Spleen (tissue), 7 donors: ENCODE measurements around the gene STRIT1.

ENCODE experiments used
- CTCF ChIP-seq, 11 experiments: fragments of 200-600 bp in 7 of 11; fragments of 450-650 bp in 4 of 11; sonication (generic) in 4 of 11; IDR thresholded peaks in 8 of 11; conservative IDR thresholded peaks in 3 of 11; 1 replicate in 7 of 11; 2 replicates in 4 of 11; pipeline versions ENCODE4 v1.4.0 to v1.8.0; 2016 to 2021; ENCODE audit warnings: antibody characterized with exemption in 11 of 11, inconsistent platforms in 4 of 11, mild to moderate bottlenecking in 1 of 11
- POLR2A ChIP-seq, 3 donors: fragments of 450-650 bp; IDR thresholded peaks; one replicate each; pipeline ENCODE4 v1.5.1; 2017; ENCODE audit warnings: antibody characterized with exemption in 3 of 3, mild to moderate bottlenecking in 1 of 3
- POLR2AphosphoS5 ChIP-seq, 3 donors: sonication (generic); formaldehyde crosslinking; IDR thresholded peaks; one replicate each; pipeline ENCODE4 v1.5.1; 2017; ENCODE audit warnings: antibody characterized with exemption in 3 of 3
- donor health status: DM: no; HTN: no; CAD: no; lungs with moderate emphysema.
- donor health status: DM: no; HTN: no; CAD: no.
- donor health status: DM: no; HTN: no; CAD: no.

DNA sequence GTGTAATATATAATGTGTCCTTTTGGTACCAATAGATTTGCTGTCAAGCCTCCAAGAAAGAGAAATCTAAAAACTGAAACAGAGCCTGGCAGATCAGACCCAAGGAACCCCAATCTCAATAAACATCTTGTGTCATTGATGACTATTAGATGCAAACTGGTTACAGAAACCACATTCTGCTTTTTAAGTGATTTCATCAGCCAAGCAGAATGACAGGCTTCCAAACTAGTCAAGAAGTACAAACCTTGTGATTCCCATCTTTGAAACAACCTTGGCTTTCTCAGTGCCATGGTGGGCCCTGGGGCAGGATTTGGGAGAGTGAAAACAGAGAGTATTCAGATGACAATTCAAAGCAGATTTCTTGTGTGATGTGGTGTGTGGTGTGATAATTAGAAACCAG, 45.6 kb upstream of the STRIT1 start:
- TF ChIP-seq CTCF (IDR thresholded peaks at IDR 0.05 in 8 of 11, conservative IDR thresholded peaks at IDR 0.05 in 3 of 11) (no peak), POLR2A (IDR thresholded peaks at IDR 0.05) (no peak), POLR2AphosphoS5 (IDR thresholded peaks at IDR 0.05) (no peak)
